Effector CD4-positive, alpha-beta T cell (primary cell): ENCODE measurements around the gene KRI1.
"Not testable (repeated sequence)": the region's sequence is repeated elsewhere in the genome, so short reads cannot be mapped to it uniquely, and the experiment has no call there.

Experiments
- DNase-seq: peaks from one replicate; pipeline ENCODE4 v3.0.0-alpha.2; 2020

KRI1 gene

GRCh38 chr19:10549733-10550132 lies 16.1 kb downstream of the KRI1 start:
- DNase-seq: no peak

- no peak for DNase-seq
Observed at GRCh38 chr19:10548746-10549276, 17.0 kb downstream of the KRI1 start.

- no peak for DNase-seq
Observed at GRCh38 chr19:10546817-10547216, 19.0 kb downstream of the KRI1 start.

- DNase-seq: no peak
Observed at GRCh38 chr19:10544753-10545251, 21.0 kb downstream of the KRI1 start.

GRCh38 chr19:10544242-10544752 lies 21.5 kb downstream of the KRI1 start:
- DNase-seq: no peak

- DNase-seq: peak; percentile 76
Observed at GRCh38 chr19:10543420-10544241, 22.2 kb downstream of the KRI1 start, which contains the start of gene ATG4D. ATG4D (plus strand) TSS chr19:10543904; CDS start chr19:10544091, 187 bp downstream.

- DNase-seq: no peak
Observed at GRCh38 chr19:10543059-10543419, 22.8 kb downstream of the KRI1 start.

- DNase-seq: not testable (repeated sequence)
Observed at GRCh38 chr19:10539016-10539415, 26.8 kb downstream of the KRI1 start.

GRCh38 chr19:10538204-10538983 lies 27.4 kb downstream of the KRI1 start:
- no peak for DNase-seq

GRCh38 chr19:10537668-10538067 lies 28.1 kb downstream of the KRI1 start:
- no peak for DNase-seq

GRCh38 chr19:10535613-10536012 lies 30.2 kb downstream of the KRI1 start:
- no peak for DNase-seq

GRCh38 chr19:10533646-10534386 lies 32.0 kb downstream of the KRI1 start:
- DNase-seq: no peak

- no peak for DNase-seq
Observed at GRCh38 chr19:10532457-10532856, 33.4 kb downstream of the KRI1 start.

- not testable (repeated sequence) for DNase-seq
Observed at GRCh38 chr19:10526887-10527286, 38.9 kb downstream of the KRI1 start.

- no peak for DNase-seq
Observed at GRCh38 chr19:10525636-10526035, 40.2 kb downstream of the KRI1 start.

- no peak for DNase-seq
Observed at GRCh38 chr19:10523135-10523636, 42.6 kb downstream of the KRI1 start.

GRCh38 chr19:10521461-10522171 lies 44.2 kb downstream of the KRI1 start:
- no peak for DNase-seq

- DNase-seq: no peak
Observed at GRCh38 chr19:10520652-10521318, 45.0 kb downstream of the KRI1 start.

GRCh38 chr19:10519421-10519820 lies 46.4 kb downstream of the KRI1 start:
- DNase-seq: no peak

- DNase-seq: no peak
Observed at GRCh38 chr19:10518444-10519361, 47.1 kb downstream of the KRI1 start.
